ENCODE results near the gene BMP2K.

The BMP2K gene

DNA sequence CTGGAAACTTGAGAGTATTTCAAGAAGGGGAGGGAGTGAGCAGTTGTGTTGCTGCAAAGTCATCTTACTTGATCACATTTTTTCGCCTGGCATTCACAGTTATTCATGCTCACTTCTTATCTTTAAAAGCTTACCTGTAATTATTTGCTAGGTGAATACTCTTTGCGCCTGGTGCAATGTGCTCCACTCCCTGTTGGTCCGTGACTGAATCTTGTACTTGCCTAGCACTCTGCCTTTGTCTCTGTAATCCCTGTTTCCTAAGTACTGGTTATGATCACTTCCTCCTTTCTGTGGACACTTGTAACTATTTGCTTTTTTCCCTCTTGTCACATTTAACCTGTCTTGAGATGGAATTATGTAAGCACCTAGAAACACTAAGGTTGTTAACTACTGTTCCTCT lies 5.8 kb downstream of the BMP2K start:
- Histone ChIP-seq H3K4me2 (ENCODE audit: low read depth, low read length, poor library complexity, severe bottlenecking) (peak overlapping the region; percentile 97), H3K9ac (ENCODE audit: low read depth, low read length, poor library complexity, severe bottlenecking) (peak overlapping the region; percentile 94), H3K4me3 (ENCODE audit: low read length, poor library complexity, severe bottlenecking) (peak overlapping the region; percentile 95), H3K79me2 (ENCODE audit: insufficient read depth, low read length) (peaks cover 100% of the 10 kb centered on the region), H3F3A (ENCODE audit: low read depth) (no peaks in the 10 kb centered on the region), H3K9me2 (replicated peaks; ENCODE audit: low read depth, low read length) (no peaks in the 10 kb centered on the region), H3K4me1 (ENCODE audit: insufficient read depth, low read length, poor library complexity, severe bottlenecking) (peaks cover 83% of the 10 kb centered on the region), H2AFZ (ENCODE audit: low read length) (no peak overlapping the region), H4K20me1 (ENCODE audit: insufficient read depth, low read length, poor library complexity, severe bottlenecking) (peaks cover 96% of the 10 kb centered on the region), H3K27me3 (ENCODE audit: insufficient read depth, low read length, poor library complexity, severe bottlenecking) (no peaks in the 10 kb centered on the region), H3K9me3 (ENCODE audit: insufficient read depth, low read depth, low read length) (no peaks in the 10 kb centered on the region), H3K36me3 (ENCODE audit: insufficient read depth, low read length) (no peaks in the 10 kb centered on the region)
- TF ChIP-seq EZH2phosphoT487 (IDR thresholded peaks at IDR 0.05; ENCODE audit: borderline replicate concordance), result no peak
- TF ChIP-seq, protein P1, sequence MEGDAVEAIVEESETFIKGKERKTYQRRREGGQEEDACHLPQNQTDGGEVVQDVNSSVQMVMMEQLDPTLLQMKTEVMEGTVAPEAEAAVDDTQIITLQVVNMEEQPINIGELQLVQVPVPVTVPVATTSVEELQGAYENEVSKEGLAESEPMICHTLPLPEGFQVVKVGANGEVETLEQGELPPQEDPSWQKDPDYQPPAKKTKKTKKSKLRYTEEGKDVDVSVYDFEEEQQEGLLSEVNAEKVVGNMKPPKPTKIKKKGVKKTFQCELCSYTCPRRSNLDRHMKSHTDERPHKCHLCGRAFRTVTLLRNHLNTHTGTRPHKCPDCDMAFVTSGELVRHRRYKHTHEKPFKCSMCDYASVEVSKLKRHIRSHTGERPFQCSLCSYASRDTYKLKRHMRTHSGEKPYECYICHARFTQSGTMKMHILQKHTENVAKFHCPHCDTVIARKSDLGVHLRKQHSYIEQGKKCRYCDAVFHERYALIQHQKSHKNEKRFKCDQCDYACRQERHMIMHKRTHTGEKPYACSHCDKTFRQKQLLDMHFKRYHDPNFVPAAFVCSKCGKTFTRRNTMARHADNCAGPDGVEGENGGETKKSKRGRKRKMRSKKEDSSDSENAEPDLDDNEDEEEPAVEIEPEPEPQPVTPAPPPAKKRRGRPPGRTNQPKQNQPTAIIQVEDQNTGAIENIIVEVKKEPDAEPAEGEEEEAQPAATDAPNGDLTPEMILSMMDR (conservative IDR thresholded peaks at IDR 0.05; ENCODE audit: low read length), result no peak

DNA sequence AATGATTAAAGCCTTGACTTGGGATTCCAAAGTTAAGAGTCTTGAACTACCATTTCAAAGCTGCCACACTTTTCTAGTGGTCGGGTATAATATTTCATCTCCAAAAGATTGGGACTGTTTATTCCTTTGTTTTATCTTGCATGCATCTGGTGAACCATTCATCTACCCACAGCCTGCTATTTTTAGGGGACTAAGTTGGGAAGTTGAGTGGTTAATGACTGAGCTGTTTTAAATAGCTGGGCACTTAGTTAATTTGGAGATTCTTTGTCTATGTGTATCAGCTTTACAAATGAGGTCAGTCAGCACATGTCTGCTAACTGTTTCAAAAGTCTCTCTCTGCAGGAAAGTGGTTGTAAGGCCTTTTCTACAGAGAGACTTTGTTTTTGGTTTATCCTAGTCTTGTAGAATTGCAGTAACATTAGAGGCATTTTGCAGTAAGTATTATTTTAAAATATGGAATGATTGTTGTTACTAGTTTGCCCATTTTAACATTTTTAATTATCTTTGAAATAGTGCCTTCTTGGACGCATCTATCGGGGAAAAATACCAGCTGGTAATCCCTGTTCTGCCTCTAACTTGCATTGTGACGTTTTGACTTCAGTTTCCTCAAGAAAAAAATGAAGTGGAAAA lies 8.2 kb downstream of the BMP2K start:
- Histone ChIP-seq H3K4me1 (ENCODE audit: insufficient read depth, low read length, poor library complexity, severe bottlenecking) (peaks cover 92% of the 10 kb centered on the region), H3K9me3 (ENCODE audit: insufficient read depth, low read depth, low read length) (no peaks in the 10 kb centered on the region), H2AFZ (ENCODE audit: low read length) (no peak overlapping the region), H3F3A (ENCODE audit: low read depth) (no peaks in the 10 kb centered on the region), H3K4me2 (ENCODE audit: low read depth, low read length, poor library complexity, severe bottlenecking) (peak overlapping the region; percentile 75), H3K4me3 (ENCODE audit: low read length, poor library complexity, severe bottlenecking) (peak overlapping the region; percentile 58), H3K9me2 (replicated peaks; ENCODE audit: low read depth, low read length) (no peaks in the 10 kb centered on the region), H4K20me1 (ENCODE audit: insufficient read depth, low read length, poor library complexity, severe bottlenecking) (peaks cover 97% of the 10 kb centered on the region), H3K27me3 (ENCODE audit: insufficient read depth, low read length, poor library complexity, severe bottlenecking) (no peaks in the 10 kb centered on the region), H3K9ac (ENCODE audit: low read depth, low read length, poor library complexity, severe bottlenecking) (peak overlapping the region; percentile 63), H3K36me3 (ENCODE audit: insufficient read depth, low read length) (no peaks in the 10 kb centered on the region), H3K79me2 (ENCODE audit: insufficient read depth, low read length) (peaks cover 100% of the 10 kb centered on the region)
- TF ChIP-seq, protein P1 (conservative IDR thresholded peaks at IDR 0.05; ENCODE audit: low read length), result no peak
- no peak for TF ChIP-seq EZH2phosphoT487 (IDR thresholded peaks at IDR 0.05; ENCODE audit: borderline replicate concordance)

DNA sequence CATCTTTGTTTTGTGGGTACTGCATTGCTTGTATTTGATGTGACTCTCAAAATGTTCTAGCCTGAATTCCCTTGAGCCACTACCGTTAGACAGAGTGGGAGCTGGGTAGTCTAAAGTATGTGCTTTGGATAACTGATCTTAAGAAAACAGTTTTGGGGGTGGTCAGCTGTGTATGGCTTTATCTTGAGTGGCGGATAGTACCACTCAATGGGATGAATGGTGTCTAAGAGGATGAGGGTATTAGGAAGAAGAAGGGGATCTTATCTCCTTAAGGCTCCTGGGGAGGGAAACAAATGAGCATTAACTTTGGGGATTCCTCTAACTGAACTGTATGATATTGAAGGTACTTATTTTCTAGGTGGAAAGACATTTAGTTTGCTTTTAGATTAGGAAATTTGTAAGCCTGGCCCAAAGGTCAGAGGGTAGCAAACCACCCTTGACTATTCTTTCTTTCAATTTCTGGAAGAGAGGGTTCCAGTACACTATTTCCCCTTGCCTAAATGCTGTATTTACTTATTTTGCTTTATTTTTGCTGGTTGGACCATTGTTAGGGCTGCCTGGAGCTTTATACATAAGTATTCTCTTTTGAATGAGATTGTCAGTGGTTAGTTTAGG lies 11.3 kb downstream of the BMP2K start:
- Histone ChIP-seq H2AFZ (ENCODE audit: low read length) (no peak overlapping the region), H3F3A (ENCODE audit: low read depth) (no peaks in the 10 kb centered on the region), H4K20me1 (ENCODE audit: insufficient read depth, low read length, poor library complexity, severe bottlenecking) (peaks cover 97% of the 10 kb centered on the region), H3K9me2 (replicated peaks; ENCODE audit: low read depth, low read length) (no peaks in the 10 kb centered on the region), H3K4me1 (ENCODE audit: insufficient read depth, low read length, poor library complexity, severe bottlenecking) (peaks cover 69% of the 10 kb centered on the region), H3K79me2 (ENCODE audit: insufficient read depth, low read length) (peaks cover 100% of the 10 kb centered on the region), H3K4me2 (ENCODE audit: low read depth, low read length, poor library complexity, severe bottlenecking) (peak overlapping the region; percentile 69), H3K9ac (ENCODE audit: low read depth, low read length, poor library complexity, severe bottlenecking) (no peak overlapping the region), H3K4me3 (ENCODE audit: low read length, poor library complexity, severe bottlenecking) (peak overlapping the region; percentile 21), H3K9me3 (ENCODE audit: insufficient read depth, low read depth, low read length) (no peaks in the 10 kb centered on the region), H3K27me3 (ENCODE audit: insufficient read depth, low read length, poor library complexity, severe bottlenecking) (no peaks in the 10 kb centered on the region), H3K36me3 (ENCODE audit: insufficient read depth, low read length) (no peaks in the 10 kb centered on the region)
- TF ChIP-seq EZH2phosphoT487 (IDR thresholded peaks at IDR 0.05; ENCODE audit: borderline replicate concordance), result no peak
- TF ChIP-seq, protein P1 (conservative IDR thresholded peaks at IDR 0.05; ENCODE audit: low read length), result no peak

Measured in Loucy (cell line).